HG03097 (cell line): ENCODE data around the gene ROPN1L.

Experiments
- ATAC-seq: cut with Tn5 transposase; IDR thresholded peaks from one replicate; pipeline ENCODE4 v1.9.1; 2021; ENCODE audit not compliant: unreplicated experiment, low FRiP score

The ROPN1L gene

DNA sequence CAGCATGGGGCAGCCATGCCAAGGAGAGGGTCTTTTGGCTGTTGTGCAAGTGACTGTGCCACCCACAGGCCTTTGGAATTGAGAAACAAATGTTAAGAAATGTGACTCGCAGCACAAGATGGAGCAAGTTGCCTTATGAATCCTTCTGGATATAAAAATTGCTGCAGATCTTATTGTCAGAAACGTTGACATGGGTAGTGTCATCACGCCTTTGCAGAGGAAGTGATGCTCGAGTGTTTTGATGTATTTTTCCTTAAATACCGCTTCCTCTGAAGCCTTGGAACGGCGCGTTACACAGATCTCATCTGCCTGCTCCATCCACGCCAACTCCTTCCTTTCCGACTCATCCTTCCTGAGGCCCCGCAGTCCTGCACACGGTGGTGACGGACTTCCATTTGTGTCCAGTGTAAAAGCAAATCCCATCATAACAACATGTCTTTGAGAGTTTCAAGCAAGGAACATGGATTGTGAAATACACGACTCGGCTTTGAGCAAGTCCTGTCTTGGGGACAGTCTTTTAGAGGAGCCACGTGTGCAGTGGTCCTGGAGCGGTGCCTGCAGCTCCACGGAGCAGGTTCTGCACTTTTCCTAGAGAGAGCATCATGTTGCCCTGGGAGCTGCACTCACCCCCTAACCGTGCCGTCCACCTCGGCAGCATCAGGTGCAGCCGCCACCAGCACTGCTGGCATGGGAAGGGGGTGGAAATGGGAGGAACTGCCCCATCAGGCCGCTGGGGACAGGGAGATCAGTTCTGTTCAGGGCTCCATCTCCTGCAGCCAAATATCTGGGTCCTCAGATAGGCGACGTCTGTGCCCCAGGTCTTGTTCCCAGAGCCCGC is 15.1 kb downstream of the ROPN1L start:
- no peak for ATAC-seq

DNA sequence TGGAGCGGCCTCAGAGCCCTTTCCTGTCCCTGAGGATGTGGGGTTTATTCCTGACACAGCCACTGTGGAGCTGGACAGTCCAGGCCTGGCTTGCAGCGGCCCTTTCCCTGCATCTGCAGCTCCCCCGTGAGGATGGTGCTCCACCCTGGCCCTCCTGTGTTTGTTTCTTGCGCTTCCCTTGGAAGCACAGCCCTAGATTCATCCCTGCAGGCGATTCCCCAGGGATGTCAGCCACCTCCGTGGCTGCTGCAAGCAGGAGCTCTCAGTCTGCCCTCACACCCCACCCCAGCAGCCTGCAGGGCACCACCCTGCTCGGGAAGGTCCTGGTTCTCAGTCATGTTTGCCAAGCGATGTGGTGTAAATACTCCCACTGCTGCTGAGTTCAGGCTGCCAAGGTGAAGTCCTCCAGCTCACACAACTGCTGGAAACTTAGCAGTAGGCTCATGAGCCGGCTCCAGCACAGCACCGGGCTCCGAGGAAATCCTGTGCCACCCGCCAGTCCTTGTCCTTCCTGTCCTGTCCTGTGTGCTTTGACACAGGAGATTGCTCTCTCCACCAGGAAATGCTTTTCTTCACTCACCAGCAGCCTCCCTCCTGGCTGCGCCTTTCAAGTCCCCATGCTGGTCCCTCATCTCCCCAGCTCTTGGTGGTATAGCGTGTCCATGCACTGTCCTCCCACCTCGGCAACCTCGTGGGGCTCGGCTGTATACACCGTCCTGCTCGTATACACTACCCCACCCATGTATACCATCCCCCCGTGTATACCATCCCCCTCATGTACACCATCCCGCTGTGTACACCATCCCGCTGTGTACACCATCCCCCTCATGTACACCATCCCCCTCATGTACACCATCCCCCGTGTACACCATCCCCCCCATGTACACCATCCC is 16.2 kb downstream of the ROPN1L start:
- no peak for ATAC-seq

DNA sequence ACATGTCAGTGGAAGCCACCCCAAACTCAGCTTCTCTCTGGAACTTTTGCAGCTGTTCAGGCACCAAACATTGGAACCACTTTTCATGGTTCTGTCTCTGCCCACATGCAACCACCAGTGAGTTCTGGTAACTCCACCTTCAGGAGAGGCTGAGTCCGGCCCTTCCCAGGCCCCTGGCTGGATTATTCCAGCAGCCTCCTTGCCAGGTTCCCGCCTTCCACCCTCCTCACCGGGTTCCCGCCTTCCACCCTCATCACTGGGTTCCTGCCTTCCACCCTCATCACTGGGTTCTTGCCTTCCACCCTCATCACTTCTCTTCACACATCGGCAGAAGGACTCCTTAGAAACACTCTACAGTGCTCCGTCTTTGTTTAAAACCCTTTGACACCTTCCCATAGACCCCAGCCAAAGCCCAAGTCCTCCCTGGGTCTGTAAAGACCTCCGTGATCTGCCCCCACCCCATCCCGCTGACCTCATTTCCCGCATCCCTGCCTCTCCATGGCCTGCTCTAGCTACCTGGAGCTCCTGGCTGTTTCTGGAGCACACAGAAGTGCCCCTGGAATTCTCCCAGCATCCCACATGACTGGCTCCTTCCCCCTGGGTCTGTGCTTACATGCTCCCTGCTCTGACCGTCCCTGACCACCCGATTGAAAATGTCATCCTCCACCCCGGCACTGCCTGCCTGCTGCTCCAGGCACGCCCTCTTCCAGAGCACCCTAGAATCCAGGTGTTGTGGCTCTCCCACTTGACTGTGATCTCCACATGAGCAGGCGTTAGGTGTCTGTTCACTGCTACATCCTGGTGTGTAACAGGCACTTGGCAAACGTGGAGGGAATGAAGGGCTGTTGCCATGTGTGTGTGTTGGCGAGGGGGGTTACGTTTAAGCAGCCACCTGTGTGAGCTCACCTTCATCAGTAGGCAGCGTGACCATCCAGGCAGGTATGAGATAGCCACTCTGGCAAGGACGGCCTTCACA is 17.7 kb downstream of the ROPN1L start:
- ATAC-seq: no peak

DNA sequence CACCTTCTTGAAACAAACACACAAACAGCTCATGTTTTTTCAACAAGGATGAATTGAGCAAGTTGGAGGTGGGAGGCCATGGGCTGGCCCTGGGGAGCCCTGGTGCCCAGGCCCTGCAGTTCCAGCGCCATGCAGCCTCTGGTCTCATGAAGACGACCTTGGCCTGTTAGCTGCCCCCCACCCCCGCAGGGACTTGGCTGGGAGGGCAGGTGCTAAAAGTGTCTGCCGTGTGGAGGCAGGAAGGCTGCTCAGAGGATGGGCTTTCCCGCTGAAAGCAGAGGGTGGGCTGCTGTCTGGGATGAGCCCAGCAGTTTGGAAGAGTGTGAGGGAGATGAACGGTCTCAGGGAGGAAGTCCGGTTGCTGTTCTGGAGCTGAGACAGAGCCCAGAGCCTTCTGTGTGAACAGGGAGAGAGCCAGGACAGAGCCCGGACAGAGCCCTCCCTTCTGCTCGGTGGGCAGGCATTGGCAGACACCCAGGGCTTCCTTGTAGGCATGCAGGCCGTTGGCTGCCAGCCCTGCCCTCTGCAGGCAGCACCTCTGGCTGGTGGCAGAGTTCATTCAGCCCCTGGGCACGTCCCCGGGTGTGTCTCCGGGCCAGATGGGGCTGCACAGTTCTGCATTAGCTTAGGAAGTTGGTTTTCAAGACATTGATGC is 18.7 kb downstream of the ROPN1L start:
- ATAC-seq: no peak

DNA sequence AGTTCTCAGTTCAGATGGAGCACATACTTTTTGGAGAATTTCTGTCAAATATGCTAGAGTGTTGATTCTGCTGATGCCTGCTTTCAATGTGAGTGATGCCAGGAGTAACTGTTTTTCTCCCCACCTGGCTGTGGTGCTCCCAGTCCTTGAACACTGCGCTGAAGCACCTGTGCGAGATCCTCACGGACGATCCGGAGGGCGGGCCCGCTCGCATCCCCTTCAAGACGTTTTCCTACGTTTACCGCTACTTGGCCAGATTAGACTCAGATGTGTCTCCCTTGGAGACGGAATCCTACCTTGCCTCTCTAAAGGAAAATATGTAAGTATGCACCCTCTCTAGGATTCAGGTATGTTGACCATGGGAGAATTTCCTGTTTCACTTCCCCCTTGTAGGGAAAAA is 19.4 kb downstream of the ROPN1L start:
- no peak for ATAC-seq

DNA sequence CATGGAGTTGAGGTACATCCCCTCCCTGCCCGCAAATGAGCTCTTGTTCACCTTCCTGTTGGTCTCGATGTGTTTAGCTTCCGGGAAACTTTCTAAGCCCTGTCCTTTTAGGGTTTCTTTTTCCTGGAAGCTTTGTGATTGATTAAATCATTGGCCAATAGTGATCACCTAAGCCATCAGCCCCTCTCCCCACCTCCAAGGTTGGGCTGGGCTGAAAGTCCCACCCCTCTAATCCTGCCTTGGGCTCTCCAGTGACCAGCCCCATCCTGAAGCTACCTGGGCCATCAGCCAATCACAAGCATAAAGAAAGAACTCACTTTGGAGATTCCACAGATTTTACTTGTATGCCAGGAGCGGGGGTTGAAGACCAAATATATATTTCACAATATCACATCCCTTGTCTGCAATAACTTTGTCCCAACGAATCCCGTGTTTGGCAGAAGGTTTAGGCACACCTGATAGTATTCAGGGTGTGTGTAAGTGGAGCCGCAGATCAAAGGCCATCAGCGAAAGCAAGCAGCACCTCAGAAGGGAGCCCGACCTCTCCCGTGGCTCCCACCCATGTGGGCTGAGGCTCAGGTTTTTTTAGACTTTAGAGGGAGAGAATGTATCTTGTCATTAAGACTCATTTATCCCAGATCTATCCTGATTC is 20.4 kb downstream of the ROPN1L start:
- no peak for ATAC-seq

DNA sequence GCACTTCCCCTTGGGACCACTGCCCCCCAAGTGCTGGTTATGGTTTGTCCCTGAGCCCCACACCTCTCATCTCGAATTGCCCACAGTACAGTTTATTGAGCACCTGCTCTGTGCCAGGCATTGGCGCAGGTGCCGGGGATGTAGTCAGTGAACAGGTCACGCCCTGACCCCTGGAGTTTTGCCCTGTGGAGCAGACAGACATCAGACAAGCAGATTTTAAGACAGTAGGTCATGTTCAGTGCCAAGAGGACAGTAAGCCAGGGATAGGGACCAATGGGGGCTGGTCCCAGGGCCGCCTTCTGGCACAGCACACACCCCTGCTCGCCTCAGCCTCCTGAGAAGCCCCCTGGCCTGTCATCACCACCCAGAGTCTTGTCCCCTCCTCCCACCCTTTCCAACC is 21.9 kb downstream of the ROPN1L start:
- ATAC-seq: no peak

DNA sequence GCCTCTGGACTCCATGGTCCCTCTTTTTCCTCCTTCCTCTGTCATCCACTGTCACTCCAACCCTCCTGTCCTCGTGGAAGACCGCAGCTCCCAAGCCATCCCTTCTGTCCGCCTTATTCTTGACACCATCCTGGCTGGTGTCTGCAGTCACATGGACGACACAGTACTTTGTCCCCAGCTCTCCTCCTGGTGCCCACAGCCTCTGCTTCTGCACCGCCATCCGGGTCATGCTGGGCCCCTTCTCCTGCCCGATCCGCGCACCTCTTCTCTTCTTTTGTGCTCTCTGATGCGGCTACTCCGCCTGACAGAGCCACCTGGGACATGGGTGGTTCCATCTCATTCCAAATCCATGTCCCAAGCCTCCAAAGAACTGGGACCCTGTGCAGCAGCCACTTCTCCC is 22.5 kb downstream of the ROPN1L start:
- no peak for ATAC-seq

DNA sequence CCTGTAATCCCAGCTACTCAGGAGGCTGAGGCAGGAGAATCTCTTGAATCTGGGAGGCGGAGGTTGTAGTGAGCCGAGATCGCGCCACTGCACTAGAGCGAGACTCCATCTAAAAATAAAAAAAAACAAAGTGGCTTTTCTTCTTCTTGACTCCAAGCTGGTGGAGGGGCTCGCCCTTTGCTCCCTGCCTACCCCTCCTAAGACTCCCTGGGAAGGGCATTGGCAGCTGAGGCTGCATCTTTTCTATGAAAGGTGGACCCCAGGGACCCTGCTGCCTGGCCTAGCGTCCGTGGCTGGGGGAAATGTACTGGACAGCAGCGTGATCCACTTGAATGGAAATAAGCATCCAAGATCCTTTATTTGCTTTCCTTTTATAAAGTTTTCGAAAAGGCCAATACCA is 24.0 kb downstream of the ROPN1L start:
- ATAC-seq: no peak

DNA sequence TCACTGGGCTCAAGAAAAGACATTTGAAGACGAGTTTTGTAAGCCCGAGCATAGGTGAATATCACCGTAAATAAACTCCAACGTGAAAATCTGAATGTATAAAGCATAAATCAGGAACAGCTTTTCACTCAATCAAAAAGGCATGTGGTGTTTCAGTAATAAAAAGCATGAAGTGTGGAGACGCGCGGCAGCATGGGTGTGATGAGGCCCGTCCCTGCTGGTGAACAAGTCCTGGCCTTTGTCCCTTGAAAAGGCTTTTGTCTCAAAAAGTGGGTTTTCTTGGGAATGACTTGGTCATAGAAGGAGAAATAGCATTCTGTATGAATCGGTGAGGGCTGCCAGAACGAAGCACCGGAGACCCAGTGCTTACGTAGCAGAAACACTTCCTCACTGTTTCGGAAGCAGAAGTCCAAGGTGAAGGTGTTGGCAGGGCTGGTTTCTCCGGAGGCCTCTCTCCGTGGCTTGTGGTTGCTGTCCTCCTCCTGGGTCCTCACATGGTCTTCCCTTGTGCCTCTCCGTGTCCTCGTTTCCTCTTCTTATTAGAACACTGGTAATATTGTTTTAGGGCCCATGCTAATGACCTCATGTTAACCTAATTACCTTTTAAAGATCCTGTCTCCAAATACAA is 24.9 kb downstream of the ROPN1L start:
- no peak for ATAC-seq

DNA sequence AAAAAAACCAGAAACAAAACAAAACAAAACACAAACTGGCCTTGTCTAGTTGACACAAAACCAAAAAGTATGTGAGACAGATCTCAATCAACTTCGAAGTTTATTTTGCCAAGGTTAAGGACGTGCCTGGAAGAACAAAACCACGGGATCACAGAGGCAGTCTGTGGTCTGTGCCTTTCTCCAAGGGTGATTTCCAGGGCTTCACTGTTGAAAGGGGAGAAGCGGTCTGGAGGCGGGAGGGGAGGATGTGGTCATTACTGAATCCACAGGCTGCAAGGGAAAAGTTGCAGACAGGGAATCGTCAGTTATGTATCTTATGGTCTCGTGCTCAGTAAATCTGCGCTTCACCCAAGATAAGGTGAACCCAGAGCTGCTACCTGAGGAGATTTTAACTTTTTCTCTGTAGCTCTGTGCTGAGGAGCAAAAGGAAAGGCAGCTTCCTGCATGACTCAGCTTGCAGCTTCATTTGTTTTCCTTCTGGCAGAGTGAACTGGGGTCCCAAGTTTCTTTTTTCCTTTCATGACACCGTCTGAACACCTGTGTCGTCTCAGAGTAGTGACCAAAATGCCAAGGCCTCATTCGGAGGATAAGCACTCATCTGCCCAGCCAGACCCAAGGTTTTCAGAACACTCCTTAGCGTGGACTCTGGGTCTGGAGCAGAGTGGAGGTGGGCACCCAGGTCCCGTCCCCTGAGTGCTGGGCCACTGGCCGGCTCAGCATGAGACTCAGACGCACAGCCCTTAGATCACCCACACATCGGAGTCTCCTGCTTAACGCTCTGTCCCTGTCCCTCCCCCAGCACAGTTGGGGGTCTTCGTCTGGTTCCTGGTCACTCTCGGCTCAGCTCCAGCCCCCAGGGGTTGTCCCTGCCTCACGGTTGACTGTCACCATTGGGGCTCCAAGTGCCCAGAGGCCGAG is 25.9 kb downstream of the ROPN1L start:
- no peak for ATAC-seq

DNA sequence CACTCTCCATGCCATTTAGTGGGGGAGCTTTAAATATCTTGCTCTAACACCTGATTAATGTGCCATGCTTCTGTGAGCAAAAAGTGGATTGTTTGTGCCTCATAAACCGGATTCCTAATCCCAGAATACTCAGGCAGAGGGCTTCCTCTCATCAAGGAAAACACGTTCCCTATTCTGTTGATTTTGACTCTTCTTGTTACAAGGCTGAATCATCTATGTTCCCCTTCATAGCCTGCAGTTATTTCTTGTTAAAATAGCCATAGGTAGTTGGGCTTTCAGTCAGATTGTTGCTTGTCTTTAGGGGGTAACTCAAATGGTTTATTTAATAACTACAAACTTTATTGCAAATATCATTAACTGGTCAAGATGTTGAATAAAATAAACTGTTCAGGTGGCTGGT is 26.6 kb downstream of the ROPN1L start:
- no peak for ATAC-seq

DNA sequence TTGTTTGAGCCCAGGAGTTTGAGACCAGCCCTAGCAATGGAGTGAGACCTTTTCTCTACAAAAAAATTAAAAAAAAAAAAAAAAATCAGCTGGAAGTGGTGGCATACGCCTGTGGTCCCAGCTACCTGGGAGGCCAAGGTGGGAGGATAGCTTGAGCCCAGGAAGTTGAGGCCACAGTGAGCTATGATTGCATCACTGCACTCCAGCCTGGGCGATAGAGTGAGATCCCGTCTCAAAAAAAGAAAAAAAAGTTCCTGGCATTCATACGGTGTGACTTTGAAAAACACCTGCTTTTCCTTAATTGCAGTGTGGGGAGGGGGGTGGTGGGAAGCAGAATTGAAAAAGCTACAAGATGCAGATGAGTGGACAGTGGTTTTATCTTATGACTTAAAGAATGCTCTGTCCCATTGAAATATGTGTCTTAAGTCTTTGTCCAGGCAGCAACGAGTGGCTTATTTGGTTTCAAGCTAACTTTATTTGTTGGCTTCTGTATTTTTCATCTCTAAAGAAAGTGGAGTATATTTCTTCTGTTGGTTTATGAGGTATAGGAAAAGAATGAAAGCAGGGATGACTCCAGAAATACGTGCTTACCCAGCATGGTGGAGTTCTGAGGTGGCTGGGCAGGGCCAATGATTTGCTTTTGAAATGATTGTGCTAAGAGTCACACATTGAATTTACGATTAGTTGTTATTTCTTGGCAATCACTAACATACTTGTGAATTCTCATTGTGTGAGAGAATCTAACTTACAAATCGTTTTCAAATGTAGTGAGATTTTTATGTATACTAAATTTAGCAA is 27.8 kb downstream of the ROPN1L start:
- no peak for ATAC-seq

DNA sequence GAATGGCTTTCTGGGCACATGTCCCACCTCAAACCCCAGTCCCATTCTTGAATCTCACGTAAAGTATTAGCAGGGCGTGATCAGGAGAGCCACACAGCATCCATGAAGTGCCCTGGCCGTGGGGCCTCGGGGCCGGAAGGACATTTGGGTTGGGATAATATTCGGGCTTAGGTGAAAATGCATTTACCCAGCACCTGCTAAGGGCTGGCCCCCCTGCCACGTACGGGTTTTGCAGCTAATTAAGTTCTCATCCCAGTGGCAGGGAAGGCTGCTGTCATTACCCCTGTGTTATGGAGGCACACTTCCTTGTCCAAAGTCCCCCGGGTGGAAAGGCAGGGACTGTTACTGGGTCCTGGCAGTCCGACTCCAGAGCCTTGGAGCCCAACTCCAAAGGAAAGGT is 29.0 kb downstream of the ROPN1L start:
- no peak for ATAC-seq

DNA sequence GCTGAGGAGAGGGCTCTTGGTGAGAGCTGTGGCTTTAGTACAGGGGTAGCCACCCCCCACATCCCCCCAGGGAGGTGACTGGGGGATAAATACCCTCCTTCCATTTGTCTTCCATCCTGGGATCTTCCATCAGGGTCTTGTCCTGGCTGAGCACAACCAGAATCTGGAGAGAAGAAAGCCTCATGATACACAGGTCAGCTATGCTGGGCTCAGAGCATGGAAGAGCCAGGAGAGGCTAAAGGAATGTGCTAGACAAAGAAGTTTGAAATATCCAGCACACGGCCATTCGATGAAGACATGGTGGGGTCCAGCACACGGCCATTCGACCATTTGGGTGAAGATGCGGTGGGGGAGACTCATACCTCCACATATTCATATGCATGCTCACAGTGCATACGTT is 30.0 kb downstream of the ROPN1L start:
- no peak for ATAC-seq

DNA sequence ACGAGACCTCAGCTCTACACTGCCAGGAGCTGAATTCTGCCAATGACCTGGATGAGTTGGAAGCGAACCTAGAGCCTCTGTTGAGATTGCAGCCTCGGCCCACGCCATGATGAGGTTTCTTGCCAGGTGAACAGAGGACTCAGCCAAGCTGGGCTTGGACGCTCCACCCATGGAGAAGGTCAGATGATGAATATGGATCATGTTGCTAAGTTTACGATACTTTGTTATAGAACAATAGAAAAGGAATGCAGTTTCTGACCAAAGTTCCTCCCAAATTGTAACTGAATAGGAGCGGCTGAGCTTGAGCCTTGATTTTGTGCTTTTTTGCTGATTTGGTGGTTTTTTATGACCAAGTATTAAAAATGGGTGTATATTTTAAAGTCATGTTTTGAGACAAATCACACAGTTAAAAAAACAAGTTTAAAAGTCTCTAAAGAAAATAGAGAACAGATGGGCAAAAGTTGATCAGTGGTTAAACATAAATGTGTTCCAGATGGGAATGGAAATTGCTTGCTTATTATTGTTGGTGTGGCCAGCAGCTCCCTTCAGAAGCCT is 32.9 kb downstream of the ROPN1L start:
- no peak for ATAC-seq
